Stimulated activated CD8-positive, alpha-beta memory T cell treated with anti-CD3 and anti-CD28 coated beads, Interleukin-15, amount 100 ng/mL, for 4 hours (primary cell): ENCODE data around the gene LRBA.
"Not testable (repeated sequence)": the region's sequence is repeated elsewhere in the genome, so short reads cannot be mapped to it uniquely, and the experiment has no call there.

Source experiments
- DNase-seq, 2 donors: peaks; one replicate each; pipeline ENCODE4 v3.0.0-alpha.2; 2020; ENCODE audit warnings: low read depth in 2 of 2

Gene LRBA

GRCh38 chr4:150679018-150679764, 335.9 kb downstream of the LRBA start:
- DNase-seq: no peak

- DNase-seq: no peak
These were observed 341.3 kb downstream of the LRBA start for GRCh38 chr4:150673793-150674192.

- no peak for DNase-seq
These were observed 346.3 kb downstream of the LRBA start for GRCh38 chr4:150668824-150669223.

GRCh38 chr4:150664935-150665334, 350.1 kb downstream of the LRBA start:
- no peak for DNase-seq

GRCh38 chr4:150662686-150663085, 352.4 kb downstream of the LRBA start:
- no peak for DNase-seq

GRCh38 chr4:150661551-150661950, 353.5 kb downstream of the LRBA start:
- DNase-seq: not testable (repeated sequence)

GRCh38 chr4:150658258-150658657, 356.8 kb downstream of the LRBA start:
- not testable (repeated sequence) for DNase-seq

- DNase-seq: no peak
These were observed 358.2 kb downstream of the LRBA start for GRCh38 chr4:150656891-150657290.

- DNase-seq: no peak
These were observed 364.3 kb downstream of the LRBA start for GRCh38 chr4:150650751-150651150.

GRCh38 chr4:150648123-150648522, 367.0 kb downstream of the LRBA start:
- DNase-seq: no peak

GRCh38 chr4:150647008-150647407, 368.1 kb downstream of the LRBA start:
- no peak for DNase-seq

- DNase-seq: no peak
These were observed 373.5 kb downstream of the LRBA start for GRCh38 chr4:150641612-150642011.

GRCh38 chr4:150632639-150633038, 382.4 kb downstream of the LRBA start:
- no peak for DNase-seq

GRCh38 chr4:150628073-150628472, 387.0 kb downstream of the LRBA start:
- no peak for DNase-seq

GRCh38 chr4:150625033-150625432, 390.1 kb downstream of the LRBA start:
- no peak for DNase-seq

GRCh38 chr4:150624055-150624454, 391.0 kb downstream of the LRBA start:
- DNase-seq: no peak

- no peak for DNase-seq
These were observed 396.0 kb downstream of the LRBA start for GRCh38 chr4:150619042-150619441.

- DNase-seq: no peak
These were observed 406.0 kb downstream of the LRBA start for GRCh38 chr4:150609131-150609530.

GRCh38 chr4:150600812-150601445, 414.2 kb downstream of the LRBA start:
- DNase-seq: no peak

GRCh38 chr4:150599547-150599946, 415.5 kb downstream of the LRBA start:
- no peak for DNase-seq

- no peak for DNase-seq
These were observed 416.2 kb downstream of the LRBA start for GRCh38 chr4:150598909-150599308.

- no peak for DNase-seq
These were observed 421.1 kb downstream of the LRBA start for GRCh38 chr4:150593996-150594395.

- no peak for DNase-seq
These were observed 423.2 kb downstream of the LRBA start for GRCh38 chr4:150591904-150592303.

GRCh38 chr4:150591406-150591805, 423.7 kb downstream of the LRBA start:
- DNase-seq: no peak
